ENCODE data around the gene CCT5.

CCT5 gene

DNA sequence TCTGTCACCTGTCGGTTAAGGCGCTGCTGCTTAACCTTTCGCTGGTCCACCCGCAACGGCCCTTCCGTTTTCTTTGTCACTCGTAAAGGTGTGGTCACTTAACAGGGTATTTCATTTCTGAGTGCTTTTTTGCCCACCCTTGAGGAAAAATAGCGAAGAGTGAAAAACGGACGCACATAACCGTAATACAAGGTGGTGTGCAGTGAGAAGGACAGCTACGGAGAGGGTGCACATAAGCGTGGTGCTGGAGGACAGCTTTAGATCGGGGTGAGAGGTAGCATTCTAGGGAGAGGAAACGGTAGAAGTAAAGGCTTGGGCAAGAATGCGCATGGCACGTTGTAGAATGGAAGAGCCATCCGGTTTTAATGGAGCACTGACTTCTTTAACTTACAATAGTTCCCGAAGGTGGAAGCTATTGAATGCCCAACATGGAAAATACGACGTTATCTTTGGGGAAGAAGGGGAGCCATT, 761 bp downstream of the CCT5 start:
- no peak for TF ChIP-seq EZH2phosphoT487 (IDR thresholded peaks at IDR 0.05; ENCODE audit: borderline replicate concordance)
- TF ChIP-seq, protein P1, sequence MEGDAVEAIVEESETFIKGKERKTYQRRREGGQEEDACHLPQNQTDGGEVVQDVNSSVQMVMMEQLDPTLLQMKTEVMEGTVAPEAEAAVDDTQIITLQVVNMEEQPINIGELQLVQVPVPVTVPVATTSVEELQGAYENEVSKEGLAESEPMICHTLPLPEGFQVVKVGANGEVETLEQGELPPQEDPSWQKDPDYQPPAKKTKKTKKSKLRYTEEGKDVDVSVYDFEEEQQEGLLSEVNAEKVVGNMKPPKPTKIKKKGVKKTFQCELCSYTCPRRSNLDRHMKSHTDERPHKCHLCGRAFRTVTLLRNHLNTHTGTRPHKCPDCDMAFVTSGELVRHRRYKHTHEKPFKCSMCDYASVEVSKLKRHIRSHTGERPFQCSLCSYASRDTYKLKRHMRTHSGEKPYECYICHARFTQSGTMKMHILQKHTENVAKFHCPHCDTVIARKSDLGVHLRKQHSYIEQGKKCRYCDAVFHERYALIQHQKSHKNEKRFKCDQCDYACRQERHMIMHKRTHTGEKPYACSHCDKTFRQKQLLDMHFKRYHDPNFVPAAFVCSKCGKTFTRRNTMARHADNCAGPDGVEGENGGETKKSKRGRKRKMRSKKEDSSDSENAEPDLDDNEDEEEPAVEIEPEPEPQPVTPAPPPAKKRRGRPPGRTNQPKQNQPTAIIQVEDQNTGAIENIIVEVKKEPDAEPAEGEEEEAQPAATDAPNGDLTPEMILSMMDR (conservative IDR thresholded peaks at IDR 0.05; ENCODE audit: low read length), result no peak
- peaks cover 20% of the 10 kb centered on the region for H3K36me3 ChIP-seq (ENCODE audit: insufficient read depth, low read length)
- H3K4me3 ChIP-seq (ENCODE audit: low read length, poor library complexity, severe bottlenecking), result peak overlapping the region; percentile 78
- peaks cover 84% of the 10 kb centered on the region for H3K79me2 ChIP-seq (ENCODE audit: insufficient read depth, low read length)
- H3K9me3 ChIP-seq (ENCODE audit: insufficient read depth, low read depth, low read length), result no peaks in the 10 kb centered on the region
- H2AFZ ChIP-seq (ENCODE audit: low read length), result peak overlapping the region; percentile 95
- H3K9ac ChIP-seq (ENCODE audit: low read depth, low read length, poor library complexity, severe bottlenecking), result peak overlapping the region; percentile 88
- peak overlapping the region; percentile 96 for H3K4me2 ChIP-seq (ENCODE audit: low read depth, low read length, poor library complexity, severe bottlenecking)
- peaks cover 52% of the 10 kb centered on the region for H4K20me1 ChIP-seq (ENCODE audit: insufficient read depth, low read length, poor library complexity, severe bottlenecking)
- H3K27me3 ChIP-seq (ENCODE audit: insufficient read depth, low read length, poor library complexity, severe bottlenecking), result no peaks in the 10 kb centered on the region
- H3K4me1 ChIP-seq (ENCODE audit: insufficient read depth, low read length, poor library complexity, severe bottlenecking), result peaks cover 55% of the 10 kb centered on the region
- H3F3A ChIP-seq (ENCODE audit: low read depth), result no peaks in the 10 kb centered on the region
- no peaks in the 10 kb centered on the region for H3K9me2 ChIP-seq (replicated peaks; ENCODE audit: low read depth, low read length)

DNA sequence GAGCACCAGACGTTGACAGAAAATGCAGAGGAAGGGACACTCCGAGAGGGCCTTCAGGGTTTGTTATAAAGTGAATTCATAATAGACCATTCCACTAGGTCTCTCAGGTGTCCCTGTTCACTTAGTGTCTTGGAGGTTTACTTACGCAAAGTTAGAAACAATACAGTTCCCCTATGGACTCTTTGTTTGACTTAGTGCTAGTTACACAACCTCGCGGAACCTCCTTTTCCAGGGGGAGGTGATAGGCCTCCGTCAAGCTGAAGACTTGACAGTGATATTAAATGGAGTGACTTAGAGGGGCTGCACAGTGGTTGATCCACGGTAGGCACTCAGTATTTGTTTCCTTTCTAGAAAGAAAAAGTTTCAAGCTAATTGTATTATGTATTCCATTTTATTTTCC, 1.3 kb downstream of the CCT5 start:
- no peaks in the 10 kb centered on the region for H3K9me2 ChIP-seq (replicated peaks; ENCODE audit: low read depth, low read length)
- peaks cover 58% of the 10 kb centered on the region for H4K20me1 ChIP-seq (ENCODE audit: insufficient read depth, low read length, poor library complexity, severe bottlenecking)
- H3K9me3 ChIP-seq (ENCODE audit: insufficient read depth, low read depth, low read length), result no peaks in the 10 kb centered on the region
- H3K4me3 ChIP-seq (ENCODE audit: low read length, poor library complexity, severe bottlenecking), result peak overlapping the region; percentile 78
- H3K36me3 ChIP-seq (ENCODE audit: insufficient read depth, low read length), result peaks cover 25% of the 10 kb centered on the region
- H3K27me3 ChIP-seq (ENCODE audit: insufficient read depth, low read length, poor library complexity, severe bottlenecking), result no peaks in the 10 kb centered on the region
- no peak for TF ChIP-seq EZH2phosphoT487 (IDR thresholded peaks at IDR 0.05; ENCODE audit: borderline replicate concordance)
- TF ChIP-seq, protein P1 (conservative IDR thresholded peaks at IDR 0.05; ENCODE audit: low read length), result no peak
- H3K4me2 ChIP-seq (ENCODE audit: low read depth, low read length, poor library complexity, severe bottlenecking), result peak overlapping the region; percentile 96
- H3K4me1 ChIP-seq (ENCODE audit: insufficient read depth, low read length, poor library complexity, severe bottlenecking), result peaks cover 58% of the 10 kb centered on the region
- H3F3A ChIP-seq (ENCODE audit: low read depth), result no peaks in the 10 kb centered on the region
- H3K9ac ChIP-seq (ENCODE audit: low read depth, low read length, poor library complexity, severe bottlenecking), result peak overlapping the region; percentile 88
- H2AFZ ChIP-seq (ENCODE audit: low read length), result no peak overlapping the region
- H3K79me2 ChIP-seq (ENCODE audit: insufficient read depth, low read length), result peaks cover 90% of the 10 kb centered on the region

DNA sequence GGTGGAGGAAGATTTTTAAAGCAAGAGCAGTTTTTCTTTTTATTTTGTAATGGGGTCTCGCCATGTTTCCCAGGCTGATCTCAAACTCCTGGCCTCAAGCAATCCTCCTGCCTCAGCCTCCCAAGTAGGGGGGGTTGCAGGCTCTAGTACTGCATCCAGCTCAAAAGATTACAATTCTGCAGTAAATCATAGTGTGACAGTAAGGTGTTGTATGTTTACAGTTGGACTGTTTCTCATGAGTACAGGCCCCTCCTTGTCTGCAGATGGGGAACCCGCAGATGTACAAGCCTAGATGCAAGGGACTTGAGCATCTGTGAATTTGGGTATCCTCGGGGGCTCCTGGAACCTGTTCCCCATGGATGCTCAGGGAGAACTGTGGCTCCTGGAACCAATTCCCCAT, 3.3 kb downstream of the CCT5 start:
- Histone ChIP-seq H3K9ac (ENCODE audit: low read depth, low read length, poor library complexity, severe bottlenecking) (peak overlapping the region; percentile 54), H3K27me3 (ENCODE audit: insufficient read depth, low read length, poor library complexity, severe bottlenecking) (no peaks in the 10 kb centered on the region), H3K36me3 (ENCODE audit: insufficient read depth, low read length) (peaks cover 45% of the 10 kb centered on the region), H3F3A (ENCODE audit: low read depth) (no peaks in the 10 kb centered on the region), H3K9me2 (replicated peaks; ENCODE audit: low read depth, low read length) (no peaks in the 10 kb centered on the region), H3K4me2 (ENCODE audit: low read depth, low read length, poor library complexity, severe bottlenecking) (peak overlapping the region; percentile 96), H4K20me1 (ENCODE audit: insufficient read depth, low read length, poor library complexity, severe bottlenecking) (peaks cover 74% of the 10 kb centered on the region), H2AFZ (ENCODE audit: low read length) (no peak overlapping the region), H3K4me3 (ENCODE audit: low read length, poor library complexity, severe bottlenecking) (peak overlapping the region; percentile 78), H3K79me2 (ENCODE audit: insufficient read depth, low read length) (peaks cover 95% of the 10 kb centered on the region), H3K4me1 (ENCODE audit: insufficient read depth, low read length, poor library complexity, severe bottlenecking) (peaks cover 53% of the 10 kb centered on the region), H3K9me3 (ENCODE audit: insufficient read depth, low read depth, low read length) (no peaks in the 10 kb centered on the region)
- TF ChIP-seq EZH2phosphoT487 (IDR thresholded peaks at IDR 0.05; ENCODE audit: borderline replicate concordance), result no peak
- TF ChIP-seq, protein P1 (conservative IDR thresholded peaks at IDR 0.05; ENCODE audit: low read length), result no peak
